ENCODE measurements around the gene KRTAP19-1. TPM values are rescaled to one million over a fixed set of nuclear protein-coding genes. Genes with fewer than 3 reads are reported as not detected.
A peak's percentile ranks its signal among the peaks of the same experiment; 100 is the strongest.
"Not testable (repeated sequence)": the region's sequence is repeated elsewhere in the genome, so short reads cannot be mapped to it uniquely, and the experiment has no call there.

The KRTAP19-1 gene
- total RNA-seq (ENCODE audit: low replicate concordance) = 1.0 and 1.1 TPM in 2 replicates
- long read RNA-seq, partial matches to known transcripts = 0 of 1 reads
- long read RNA-seq, other reads (novel, unspliced or antisense) = 0 of 1 reads

DNA sequence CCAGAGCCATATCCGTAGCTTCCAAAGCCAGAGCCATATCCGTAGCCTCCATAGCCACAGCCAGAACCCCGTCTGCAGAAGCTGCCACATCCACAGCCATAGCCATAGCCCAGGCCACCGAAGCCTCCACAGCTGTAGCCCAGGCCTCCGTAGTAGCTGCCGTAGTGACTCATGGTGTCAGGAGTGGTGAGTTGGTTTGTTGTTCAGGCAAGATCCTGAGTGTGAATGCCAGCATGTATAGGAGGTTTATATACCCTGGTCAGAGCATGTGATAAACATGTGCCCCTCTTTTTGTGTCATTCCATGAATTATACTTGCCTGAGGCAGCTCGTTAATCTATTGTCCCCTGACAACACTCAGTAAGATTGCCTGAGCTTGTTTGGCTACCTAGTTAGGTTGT, at the start of gene KRTAP19-1:
Gene KRTAP19-1 (minus strand): TSS at position 223 of the 400 bp plus-strand sequence. CDS start 50 bp downstream, at position 173.
- H3K9me3 Mint-ChIP-seq = peaks cover 4% of the 10 kb centered on the region
- peaks cover 4% of the 10 kb centered on the region for H3K4me1 Mint-ChIP-seq (ENCODE audit: unreplicated experiment)
- no peak within 1 kb of the TSS for H3K27ac Mint-ChIP-seq
- H3K36me3 Mint-ChIP-seq = no peaks in the 10 kb centered on the region
- H3K4me3 Mint-ChIP-seq = no peak within 1 kb of the TSS
- H3K27me3 Mint-ChIP-seq = no peaks in the 10 kb centered on the region
- no peak for DNase-seq (ENCODE audit: extremely low spot score, unreplicated experiment)
- TF ChIP-seq, protein P1, sequence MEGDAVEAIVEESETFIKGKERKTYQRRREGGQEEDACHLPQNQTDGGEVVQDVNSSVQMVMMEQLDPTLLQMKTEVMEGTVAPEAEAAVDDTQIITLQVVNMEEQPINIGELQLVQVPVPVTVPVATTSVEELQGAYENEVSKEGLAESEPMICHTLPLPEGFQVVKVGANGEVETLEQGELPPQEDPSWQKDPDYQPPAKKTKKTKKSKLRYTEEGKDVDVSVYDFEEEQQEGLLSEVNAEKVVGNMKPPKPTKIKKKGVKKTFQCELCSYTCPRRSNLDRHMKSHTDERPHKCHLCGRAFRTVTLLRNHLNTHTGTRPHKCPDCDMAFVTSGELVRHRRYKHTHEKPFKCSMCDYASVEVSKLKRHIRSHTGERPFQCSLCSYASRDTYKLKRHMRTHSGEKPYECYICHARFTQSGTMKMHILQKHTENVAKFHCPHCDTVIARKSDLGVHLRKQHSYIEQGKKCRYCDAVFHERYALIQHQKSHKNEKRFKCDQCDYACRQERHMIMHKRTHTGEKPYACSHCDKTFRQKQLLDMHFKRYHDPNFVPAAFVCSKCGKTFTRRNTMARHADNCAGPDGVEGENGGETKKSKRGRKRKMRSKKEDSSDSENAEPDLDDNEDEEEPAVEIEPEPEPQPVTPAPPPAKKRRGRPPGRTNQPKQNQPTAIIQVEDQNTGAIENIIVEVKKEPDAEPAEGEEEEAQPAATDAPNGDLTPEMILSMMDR (conservative IDR thresholded peaks at IDR 0.05) = no peak

DNA sequence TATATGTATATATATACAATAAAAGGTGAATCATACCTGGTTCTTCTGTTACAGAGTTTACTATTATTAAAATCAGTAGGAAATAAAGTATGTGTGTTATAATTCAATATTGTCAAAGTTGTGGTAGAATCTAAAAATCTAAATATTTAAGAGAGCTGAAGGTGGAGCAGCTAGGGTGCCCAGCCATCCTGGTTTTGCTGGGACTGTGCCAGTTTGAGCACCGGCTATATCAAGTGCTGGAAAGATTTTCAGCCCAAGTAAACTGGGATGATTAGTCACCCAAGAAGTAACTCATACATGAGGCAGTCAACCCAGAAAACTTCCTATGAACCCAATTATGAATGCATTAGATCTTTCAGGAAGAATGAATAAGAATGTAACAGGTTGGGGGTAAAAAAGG, 38.7 kb upstream of the KRTAP19-1 start:
- Mint-ChIP-seq H3K27me3 (no peaks in the 10 kb centered on the region), H3K36me3 (no peaks in the 10 kb centered on the region), H3K4me1 (ENCODE audit: unreplicated experiment) (no peaks in the 10 kb centered on the region), H3K27ac (no peak overlapping the region), H3K4me3 (no peak overlapping the region), H3K9me3 (no peaks in the 10 kb centered on the region)
- TF ChIP-seq, protein P1 (conservative IDR thresholded peaks at IDR 0.05) = no peak
- DNase-seq (ENCODE audit: extremely low spot score, unreplicated experiment) = no peak

DNA sequence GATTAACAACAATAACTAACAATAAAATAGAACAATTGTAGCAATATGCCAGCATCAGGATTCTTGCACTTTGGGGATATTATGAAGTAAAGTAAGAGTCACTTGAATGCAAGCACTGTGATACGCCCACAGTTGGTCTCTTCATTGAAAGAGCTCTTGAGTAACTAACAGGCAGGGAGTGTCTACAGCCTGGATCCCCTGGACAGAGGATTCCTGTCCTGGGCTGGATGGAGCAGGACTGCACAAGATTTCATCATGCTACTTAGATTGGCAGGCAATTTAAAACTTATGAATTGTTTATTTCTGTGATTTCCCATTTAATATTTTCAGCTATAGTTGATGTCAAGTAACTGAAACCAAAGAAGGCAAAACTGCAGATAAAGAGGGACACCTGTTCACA, 35.5 kb upstream of the KRTAP19-1 start:
- Mint-ChIP-seq H3K36me3 (no peaks in the 10 kb centered on the region), H3K27me3 (no peaks in the 10 kb centered on the region), H3K9me3 (no peaks in the 10 kb centered on the region), H3K4me1 (ENCODE audit: unreplicated experiment) (no peaks in the 10 kb centered on the region), H3K4me3 (no peak overlapping the region), H3K27ac (no peak overlapping the region)
- TF ChIP-seq, protein P1 (conservative IDR thresholded peaks at IDR 0.05) = no peak
- no peak for DNase-seq (ENCODE audit: extremely low spot score, unreplicated experiment)

DNA sequence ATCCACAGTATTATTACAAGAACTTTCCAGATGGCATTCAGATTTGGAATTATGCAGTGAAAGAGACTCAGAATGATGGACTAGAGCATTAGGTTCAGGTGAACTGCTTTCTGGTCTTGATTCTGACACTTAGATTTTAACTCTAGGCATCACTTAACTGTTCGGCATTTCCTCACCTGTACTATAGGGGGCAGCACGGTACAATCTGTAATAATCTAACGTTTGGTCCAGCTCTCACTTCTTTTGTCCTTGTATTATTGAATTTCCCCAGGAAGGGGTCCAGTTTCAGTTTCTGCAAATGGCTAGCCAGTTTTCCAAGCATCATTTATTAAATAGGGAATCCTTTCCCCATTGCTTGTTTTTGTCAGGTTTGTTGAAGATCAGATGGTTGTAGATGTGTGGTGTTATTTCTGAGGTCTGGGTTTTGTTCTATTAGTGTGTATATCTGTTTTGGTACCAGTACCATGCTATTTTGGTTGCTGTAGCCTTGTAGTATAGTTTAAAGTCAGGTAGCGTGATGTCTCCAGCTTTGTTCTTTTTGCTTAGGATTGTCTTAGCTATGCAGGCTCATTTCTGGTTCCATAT, 25.5 kb upstream of the KRTAP19-1 start:
- not testable (repeated sequence) for H3K9me3 Mint-ChIP-seq; H3K36me3 Mint-ChIP-seq; H3K27ac Mint-ChIP-seq; H3K4me1 Mint-ChIP-seq (ENCODE audit: unreplicated experiment); DNase-seq (ENCODE audit: extremely low spot score, unreplicated experiment); H3K4me3 Mint-ChIP-seq; H3K27me3 Mint-ChIP-seq
- TF ChIP-seq, protein P1 (conservative IDR thresholded peaks at IDR 0.05) = peak; percentile 53

DNA sequence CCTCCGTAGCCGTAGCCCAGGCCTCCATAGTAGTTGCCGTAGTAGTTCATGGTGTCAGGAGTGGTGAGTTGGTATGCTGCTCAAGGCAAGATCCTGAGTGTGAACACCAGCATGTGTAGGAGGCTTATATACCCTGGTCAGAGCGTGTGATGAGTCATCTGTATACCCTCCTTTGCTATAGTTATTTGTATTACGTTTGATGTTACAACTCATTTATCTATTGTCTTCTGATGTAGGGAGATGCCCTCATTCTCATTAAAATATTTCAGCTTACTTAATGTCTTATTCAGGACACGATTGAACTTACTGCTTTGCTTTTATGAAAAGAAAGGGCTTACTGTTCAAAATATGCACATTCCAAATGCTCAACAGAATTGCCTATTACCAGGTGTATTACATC, 21.9 kb upstream of the KRTAP19-1 start, which contains the start of gene KRTAP19-5:
Gene KRTAP19-5 (minus strand): TSS at position 101 of the 400 bp plus-strand sequence. CDS start 51 bp downstream, at position 50.
- H3K4me1 Mint-ChIP-seq (ENCODE audit: unreplicated experiment) = no peaks in the 10 kb centered on the region
- no peak within 1 kb of the TSS for H3K27ac Mint-ChIP-seq
- no peaks in the 10 kb centered on the region for H3K27me3 Mint-ChIP-seq
- no peak for DNase-seq (ENCODE audit: extremely low spot score, unreplicated experiment)
- TF ChIP-seq, protein P1 (conservative IDR thresholded peaks at IDR 0.05) = no peak
- no peaks in the 10 kb centered on the region for H3K9me3 Mint-ChIP-seq
- H3K4me3 Mint-ChIP-seq = no peak within 1 kb of the TSS
- no peaks in the 10 kb centered on the region for H3K36me3 Mint-ChIP-seq

Measured in type B pancreatic cell (in vitro differentiated cells).